ENCODE data around the gene PFDN5.
A peak's percentile ranks its signal among the peaks of the same experiment; 100 is the strongest.
"Not testable (repeated sequence)": the region's sequence is repeated elsewhere in the genome, so short reads cannot be mapped to it uniquely, and the experiment has no call there.

Gene PFDN5

GRCh38 chr12:53327435-53328042 lies 32.2 kb downstream of the PFDN5 start:
- no peak for DNase-seq (ENCODE audit: low read depth in 2 of 2)

GRCh38 chr12:53328043-53328435 lies 32.7 kb downstream of the PFDN5 start:
- no peak for DNase-seq (ENCODE audit: low read depth in 2 of 2)

DNA sequence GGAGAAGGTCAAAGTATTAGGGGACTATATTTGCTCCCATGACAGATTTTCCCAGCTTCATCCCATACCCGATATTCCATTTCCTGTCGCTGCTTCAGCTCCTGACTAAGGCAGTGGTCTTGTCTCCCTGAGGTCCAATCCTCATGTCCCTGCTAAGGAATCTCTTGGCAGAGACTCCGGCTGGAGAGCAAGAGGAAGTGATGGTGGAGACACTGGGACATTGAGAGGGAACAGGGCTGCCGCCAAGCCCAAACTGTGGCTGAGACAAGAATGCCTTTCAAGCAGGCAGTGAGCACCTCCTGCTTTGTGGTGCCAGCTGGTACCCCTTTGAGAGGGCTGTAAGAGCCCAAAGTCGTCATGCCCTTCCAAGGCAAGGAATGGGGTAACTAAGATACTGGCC lies 35.3 kb downstream of the PFDN5 start:
- no peak for DNase-seq (ENCODE audit: low read depth in 2 of 2)

DNA sequence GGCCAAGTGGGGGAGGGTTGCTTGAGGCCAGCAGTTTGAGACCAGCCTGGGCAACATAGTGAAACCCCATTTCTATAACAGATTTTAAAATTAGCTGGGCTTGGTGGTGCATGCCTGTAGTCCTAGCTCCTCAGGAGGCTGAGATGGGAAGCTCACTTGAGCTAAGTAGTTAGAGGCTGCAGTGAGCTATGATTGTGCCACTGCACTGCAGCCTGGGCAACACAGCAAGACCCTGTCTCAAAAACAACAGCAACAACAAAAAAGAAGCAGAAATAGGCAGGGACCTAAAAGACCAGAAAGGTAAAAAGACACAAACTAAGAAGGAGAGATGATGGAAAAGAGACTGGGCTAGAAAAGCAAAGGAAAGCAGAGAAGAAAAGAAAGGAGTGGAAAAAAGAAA lies 37.0 kb downstream of the PFDN5 start:
- not testable (repeated sequence) for DNase-seq (ENCODE audit: low read depth in 2 of 2)

DNA sequence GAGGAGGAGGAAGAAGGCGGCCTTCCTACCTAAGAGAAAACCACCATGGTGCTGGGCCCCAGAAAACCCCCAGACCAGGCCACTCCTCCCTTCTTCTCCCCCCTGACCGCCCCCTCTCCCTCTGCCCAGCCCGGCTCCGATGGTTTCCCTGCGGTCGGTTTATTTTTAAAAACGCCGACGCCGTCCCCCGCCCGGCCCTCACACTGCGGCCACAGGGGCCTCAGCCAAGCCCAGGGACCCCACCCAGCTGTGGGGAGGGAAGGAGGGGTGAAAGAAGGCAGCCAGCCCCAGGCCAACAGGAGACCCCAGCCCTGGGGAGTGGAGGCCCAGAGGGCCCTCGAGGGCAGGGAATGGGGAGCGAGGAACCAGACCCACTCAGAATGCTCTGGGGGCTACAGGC lies 37.4 kb downstream of the PFDN5 start:
- DNase-seq (ENCODE audit: low read depth in 2 of 2): no peak

DNA sequence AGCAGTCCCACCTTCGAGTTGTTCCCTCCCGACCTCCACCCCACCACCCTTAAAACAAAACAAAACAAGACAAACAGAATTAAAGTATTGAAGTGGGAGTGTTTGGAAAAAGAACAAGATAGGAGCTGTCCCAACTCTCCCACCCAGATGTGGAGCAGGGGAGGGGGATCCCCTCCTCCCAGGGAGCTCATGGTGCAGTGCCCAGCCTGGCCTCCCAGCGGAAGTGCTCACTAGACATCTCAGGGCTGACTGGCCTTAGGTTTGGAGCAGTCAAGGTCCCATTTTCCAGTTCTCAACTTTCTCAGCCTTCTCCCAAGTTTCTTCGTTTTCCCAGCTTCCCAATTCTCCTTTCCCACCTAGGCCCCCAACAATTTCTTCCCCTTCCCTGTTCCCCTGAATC lies 37.9 kb downstream of the PFDN5 start:
- no peak for DNase-seq (ENCODE audit: low read depth in 2 of 2)

GRCh38 chr12:53333845-53334244 lies 38.5 kb downstream of the PFDN5 start:
- no peak for DNase-seq (ENCODE audit: low read depth in 2 of 2)

DNA sequence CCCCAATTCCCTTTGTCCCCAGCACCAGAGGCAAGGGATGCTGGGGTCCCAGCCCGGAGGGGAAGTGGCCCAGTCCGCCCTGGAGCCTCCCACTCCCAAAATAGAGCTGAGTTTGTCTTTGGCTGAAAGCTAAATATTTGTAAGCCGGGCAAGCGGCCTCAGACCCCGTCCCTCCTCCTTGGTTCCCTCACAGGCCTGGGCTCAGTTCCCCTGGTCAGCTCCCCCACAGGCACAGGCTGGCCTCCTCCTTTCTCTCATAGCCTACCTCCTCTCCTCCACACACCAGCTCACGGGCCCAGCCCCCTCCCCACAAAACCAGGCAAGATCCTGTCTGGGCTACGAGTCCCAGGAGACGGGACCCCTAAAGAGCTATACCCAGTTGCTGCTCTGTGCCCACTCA lies 39.5 kb downstream of the PFDN5 start:
- no peak for DNase-seq (ENCODE audit: low read depth in 2 of 2)

GRCh38 chr12:53336181-53336681 lies 40.9 kb downstream of the PFDN5 start, which contains the start of gene SP7:
SP7 (minus strand) TSS chr12:53336354; CDS start chr12:53335646, 708 bp downstream.
- DNase-seq (ENCODE audit: low read depth in 2 of 2): no peak

DNA sequence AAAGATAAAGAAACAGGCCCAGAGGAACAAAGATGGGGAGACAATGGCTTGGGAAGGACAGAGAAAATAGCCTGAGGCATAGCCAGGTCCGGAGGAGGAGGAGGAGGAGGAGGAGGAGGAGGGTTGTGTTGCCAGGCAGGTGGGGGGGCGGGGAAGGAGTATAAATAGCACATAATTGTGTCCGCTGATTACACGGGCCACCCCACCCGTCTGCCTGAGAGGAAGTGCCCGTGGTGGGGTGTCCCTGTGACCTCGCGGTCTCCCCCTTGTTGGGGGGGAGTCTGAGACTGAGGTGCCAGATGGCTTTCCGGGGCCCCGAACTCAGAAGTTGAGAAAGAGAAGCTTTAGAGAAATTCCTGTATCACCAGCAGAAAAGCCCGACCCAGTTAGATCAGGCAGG lies 42.7 kb downstream of the PFDN5 start:
- no peak for DNase-seq (ENCODE audit: low read depth in 2 of 2)

GRCh38 chr12:53338916-53339315 lies 43.6 kb downstream of the PFDN5 start:
- no peak for DNase-seq (ENCODE audit: low read depth in 2 of 2)

DNA sequence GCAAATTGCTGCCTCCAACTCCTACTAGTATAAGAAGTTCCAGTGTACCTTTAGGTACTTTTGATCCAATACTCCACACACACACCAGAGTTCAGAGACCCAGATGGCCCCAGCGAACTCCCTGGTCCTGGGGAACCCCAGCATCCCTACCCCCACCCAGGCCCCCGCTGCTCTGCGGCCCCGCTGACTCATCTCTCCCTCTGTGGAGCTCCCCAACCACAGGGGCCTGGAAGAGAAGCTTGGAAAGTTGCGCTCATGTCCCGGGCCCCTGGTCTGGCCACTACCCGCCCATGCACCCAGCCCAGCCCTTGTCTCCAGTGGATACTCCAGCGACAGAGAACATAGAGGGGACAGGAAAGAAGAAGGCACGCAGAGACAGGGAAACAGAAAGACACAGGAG lies 45.1 kb downstream of the PFDN5 start:
- DNase-seq (ENCODE audit: low read depth in 2 of 2): no peak

GRCh38 chr12:53343449-53343848 lies 48.1 kb downstream of the PFDN5 start:
- DNase-seq (ENCODE audit: low read depth in 2 of 2): no peak

GRCh38 chr12:53343969-53344368 lies 48.6 kb downstream of the PFDN5 start:
- no peak for DNase-seq (ENCODE audit: low read depth in 2 of 2)

- no peak for DNase-seq (ENCODE audit: low read depth in 2 of 2)
Observed at GRCh38 chr12:53344487-53344823, 49.1 kb downstream of the PFDN5 start.

GRCh38 chr12:53344824-53345485 lies 49.6 kb downstream of the PFDN5 start:
- peak; percentile 50 to 72 for DNase-seq (ENCODE audit: low read depth in 2 of 2)

DNA sequence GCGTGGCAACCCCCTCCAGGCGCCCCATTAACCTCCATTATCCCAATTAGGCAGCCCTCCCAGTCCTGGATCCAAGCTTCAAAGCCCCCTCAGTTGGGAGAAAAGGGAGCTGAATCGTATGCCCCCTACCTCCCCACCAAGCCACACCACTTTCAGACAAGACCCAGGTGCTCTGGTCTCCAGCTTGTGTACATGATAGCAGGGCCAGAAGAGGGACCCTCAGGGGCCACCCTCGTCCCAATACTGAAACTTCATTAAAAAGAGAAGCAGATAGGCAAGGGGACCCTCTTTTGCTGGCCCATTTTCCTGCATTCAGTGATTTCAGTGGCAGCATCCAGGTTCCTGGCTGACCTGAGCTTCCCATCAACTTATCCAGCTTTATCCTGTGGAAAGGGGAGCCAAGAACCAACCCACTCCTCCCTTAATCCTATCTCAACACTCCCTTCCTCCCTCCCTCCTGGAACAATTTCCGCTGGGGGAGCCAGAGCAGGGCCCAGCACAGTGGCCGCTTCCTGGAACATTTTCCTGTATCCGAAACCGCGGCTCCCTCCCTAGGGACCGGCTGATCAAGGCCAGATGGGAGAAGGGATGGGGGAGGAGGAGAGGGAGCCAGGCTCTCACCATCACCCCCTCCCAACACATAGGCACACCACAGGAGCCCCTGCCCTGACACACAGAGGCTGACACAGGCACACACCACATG lies 50.3 kb downstream of the PFDN5 start:
- DNase-seq (ENCODE audit: low read depth in 2 of 2): no peak

DNA sequence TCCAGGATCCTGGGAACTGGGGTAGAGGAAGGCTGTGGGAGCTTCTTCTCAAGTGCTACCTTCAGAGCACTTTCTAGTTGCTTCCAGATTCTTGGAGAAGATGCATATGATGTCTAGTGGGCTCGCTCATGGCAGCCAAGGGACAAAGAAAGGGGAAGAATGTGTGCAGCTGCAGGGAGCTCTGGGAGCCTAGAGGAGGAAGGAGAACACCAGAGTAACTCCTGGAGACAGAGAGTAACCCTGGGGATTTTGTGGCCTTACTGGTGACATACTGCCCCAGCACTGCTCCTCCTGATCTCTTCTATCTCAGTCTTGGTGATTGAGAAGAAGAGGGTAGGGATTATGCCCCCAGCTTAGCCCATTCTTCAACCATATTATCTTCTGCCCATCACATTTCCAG lies 51.1 kb downstream of the PFDN5 start:
- DNase-seq (ENCODE audit: low read depth in 2 of 2): no peak

GRCh38 chr12:53347905-53348304 lies 52.6 kb downstream of the PFDN5 start:
- DNase-seq (ENCODE audit: low read depth in 2 of 2): no peak
